Inflammatory macrophage (primary cell): ENCODE data around the gene SEPTIN5.
"Not testable (repeated sequence)": the region's sequence is repeated elsewhere in the genome, so short reads cannot be mapped to it uniquely, and the experiment has no call there.

Experiments used
- DNase-seq, 2 donors: peaks; one replicate each; pipeline ENCODE4 v3.0.0-alpha.2; 2020 to 2022
- total RNA-seq, 18 experiments: gene quantifications; one replicate each; lab custom pipeline; 2026; ENCODE audit warnings: mixed read lengths in 6 of 18, inconsistent platforms in 2 of 18; lab: John Stamatoyannopoulos, UW

SEPTIN5 gene
- 0 to 0.15 (median 0) reads per million in 18 experiments for total RNA-seq

DNA sequence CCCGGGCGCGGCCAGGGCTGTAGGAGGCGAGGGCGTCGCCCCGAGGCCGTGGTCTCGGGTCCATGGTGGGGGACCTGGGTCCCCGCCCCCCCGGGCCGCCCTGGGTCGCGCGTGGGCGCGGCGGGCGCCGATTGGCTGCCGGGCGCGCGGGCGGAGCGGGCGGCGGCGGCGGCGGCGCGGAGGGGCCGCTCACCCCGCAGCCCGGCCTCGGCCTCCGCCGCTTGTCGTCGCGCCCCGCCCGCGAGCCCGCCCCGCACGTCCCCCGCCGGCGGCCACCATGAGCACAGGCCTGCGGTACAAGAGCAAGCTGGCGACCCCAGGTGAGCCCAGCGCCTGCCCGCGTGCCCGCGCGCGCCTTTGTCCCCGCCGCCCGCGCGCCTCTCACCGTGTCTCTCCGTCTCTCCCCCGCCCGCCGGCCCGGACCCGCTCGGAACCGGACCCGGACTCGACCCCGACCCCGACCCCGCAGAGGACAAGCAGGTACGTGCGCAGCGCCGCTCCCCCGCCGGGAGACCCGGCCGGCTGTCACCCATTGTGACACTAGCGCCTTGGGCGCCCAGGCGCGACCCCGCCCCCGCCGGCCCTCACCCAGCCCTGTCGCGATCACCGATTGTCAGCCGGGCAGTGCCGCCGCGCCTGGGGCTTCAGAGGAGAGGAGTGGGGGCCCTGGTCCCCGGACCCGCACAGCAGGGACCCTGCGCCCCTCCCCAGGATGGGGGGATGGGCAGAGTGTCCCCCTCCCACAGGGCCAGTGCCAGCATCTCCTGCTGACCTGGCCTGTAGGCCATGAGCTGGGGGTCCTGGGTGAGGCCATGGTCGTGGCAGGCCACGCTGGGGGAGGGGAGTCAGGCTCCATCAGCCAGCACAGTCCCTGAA, at the start of gene SEPTIN5:
Gene SEPTIN5 (plus strand): TSS at position 192 of the 876 bp plus-strand sequence. CDS start 86 bp downstream, at position 278.
- DNase-seq, result no peak

DNA sequence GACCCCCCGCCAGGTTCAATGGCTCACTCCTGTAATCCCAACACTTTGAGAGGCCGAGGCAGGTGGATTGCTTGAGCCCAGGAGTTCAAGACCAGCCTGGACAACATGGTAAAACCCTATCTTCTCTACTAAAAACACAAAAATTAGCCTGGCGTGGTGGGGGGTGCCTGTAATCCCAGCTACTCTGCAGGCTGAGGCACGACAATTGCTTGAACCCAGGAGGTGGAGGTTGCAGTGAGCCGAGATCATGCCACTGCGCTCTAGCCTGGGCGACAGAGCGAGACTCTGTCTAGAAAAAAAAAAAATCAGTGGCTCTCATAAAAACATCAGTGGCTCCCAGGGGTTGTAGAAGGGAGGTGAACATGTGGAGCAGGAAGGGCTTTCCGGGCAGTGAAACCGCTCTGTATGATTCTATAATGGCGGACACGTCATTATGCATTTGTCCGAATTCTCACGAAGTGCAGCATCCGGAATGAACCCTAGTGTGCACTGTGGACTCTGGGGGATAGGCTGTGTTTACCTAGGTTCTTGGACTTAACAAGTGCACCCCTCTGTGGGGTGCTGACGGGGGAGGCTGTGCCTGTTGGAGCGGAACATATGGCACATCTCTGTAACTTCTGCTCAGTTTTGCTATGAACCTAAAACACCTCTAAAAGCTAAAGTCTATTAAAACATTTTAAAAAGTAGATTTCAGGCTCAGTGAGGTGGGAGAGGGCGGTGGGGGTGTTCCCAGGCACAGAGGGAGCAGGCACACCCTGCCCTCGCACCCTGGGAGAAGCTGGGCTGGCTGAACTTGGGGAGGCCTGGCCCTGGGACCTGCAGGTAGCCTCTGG, 49.1 kb upstream of the SEPTIN5 start:
- DNase-seq, result no peak

DNA sequence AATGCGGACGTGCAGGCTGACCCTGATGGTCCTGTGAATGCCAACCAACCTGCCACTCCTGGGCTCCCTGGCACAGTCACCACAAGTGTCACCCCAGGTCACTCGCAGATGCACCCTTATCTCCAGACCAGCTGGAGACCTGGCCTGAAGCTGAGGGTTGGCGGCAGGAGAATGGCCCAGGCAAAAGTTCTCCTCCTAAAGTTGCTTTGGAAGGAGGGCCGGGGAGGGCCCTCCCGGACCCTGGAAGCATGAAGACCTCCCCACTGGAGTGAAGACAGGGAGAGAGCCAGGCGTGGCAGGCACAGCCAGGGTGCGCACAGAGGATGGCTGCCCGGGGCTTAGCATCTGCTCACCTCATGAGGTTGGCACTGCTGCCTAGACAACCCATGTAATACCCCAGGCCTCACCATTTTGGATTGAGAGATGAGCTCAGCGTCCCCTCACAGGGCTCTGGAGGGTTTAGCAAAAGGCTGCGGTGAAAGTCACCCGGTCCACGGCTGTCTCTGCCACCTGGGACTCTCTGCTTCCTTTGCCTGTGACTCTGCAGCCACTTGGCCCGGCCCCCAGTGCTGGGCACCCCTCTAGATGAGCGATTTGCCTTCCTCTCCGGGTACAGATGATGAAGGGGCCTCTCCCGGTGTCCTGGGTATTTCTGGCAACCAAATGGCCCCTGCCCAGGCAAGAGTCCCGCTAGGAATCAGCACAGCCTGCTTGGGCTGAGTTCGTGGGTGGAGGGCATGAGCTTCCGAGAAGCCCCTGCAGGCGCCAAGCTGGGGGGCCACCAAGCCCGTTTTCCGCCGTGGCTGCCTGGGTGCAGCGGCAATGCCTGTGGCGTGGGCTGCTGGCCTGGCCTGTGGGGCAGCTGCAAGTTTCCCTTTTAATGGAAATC, 48.3 kb upstream of the SEPTIN5 start:
- DNase-seq, result no peak

DNA sequence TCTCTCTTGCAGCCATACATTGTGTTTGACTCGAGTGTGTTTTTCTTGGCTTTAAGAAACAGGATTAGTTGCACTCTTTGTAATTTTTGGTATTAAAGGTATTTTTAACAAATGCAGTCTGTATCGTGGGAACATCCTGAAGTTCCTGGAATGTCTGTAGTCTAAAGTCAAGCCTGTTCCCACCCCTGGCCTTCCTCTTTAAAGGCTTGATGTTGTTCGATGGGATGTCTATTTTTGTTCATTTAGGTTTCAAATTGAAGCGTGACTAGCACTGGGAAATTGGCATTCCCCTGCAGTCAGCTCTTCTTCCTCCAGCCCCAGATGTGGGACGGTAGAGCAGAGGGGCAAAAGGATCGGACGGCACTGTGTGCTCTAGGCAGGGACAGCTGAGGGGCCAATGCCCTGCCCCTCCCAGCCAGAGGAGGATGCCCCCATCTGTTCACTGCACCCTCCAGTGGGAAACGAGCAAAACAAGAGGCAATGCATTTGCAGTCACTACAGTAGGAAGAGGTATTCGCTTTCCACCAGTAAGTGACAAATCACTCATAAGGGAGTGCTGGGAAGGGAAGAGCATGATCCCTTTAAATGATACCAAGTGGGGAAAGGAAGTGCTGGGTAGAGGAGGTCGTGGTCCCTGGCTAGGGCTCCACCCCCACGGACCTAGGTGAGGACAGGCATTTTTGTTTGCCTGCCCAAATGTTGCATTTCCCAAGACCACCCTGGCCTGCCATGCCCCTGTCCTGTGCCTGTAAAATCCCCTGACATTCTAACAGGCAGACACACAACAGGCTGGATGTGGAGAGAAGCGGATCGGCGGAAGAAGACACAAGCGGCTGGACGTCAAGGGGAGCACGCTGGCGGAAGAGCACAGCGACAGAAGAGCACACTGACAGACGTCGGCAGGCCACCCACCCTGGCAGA, 47.4 kb upstream of the SEPTIN5 start:
- DNase-seq, result no peak

DNA sequence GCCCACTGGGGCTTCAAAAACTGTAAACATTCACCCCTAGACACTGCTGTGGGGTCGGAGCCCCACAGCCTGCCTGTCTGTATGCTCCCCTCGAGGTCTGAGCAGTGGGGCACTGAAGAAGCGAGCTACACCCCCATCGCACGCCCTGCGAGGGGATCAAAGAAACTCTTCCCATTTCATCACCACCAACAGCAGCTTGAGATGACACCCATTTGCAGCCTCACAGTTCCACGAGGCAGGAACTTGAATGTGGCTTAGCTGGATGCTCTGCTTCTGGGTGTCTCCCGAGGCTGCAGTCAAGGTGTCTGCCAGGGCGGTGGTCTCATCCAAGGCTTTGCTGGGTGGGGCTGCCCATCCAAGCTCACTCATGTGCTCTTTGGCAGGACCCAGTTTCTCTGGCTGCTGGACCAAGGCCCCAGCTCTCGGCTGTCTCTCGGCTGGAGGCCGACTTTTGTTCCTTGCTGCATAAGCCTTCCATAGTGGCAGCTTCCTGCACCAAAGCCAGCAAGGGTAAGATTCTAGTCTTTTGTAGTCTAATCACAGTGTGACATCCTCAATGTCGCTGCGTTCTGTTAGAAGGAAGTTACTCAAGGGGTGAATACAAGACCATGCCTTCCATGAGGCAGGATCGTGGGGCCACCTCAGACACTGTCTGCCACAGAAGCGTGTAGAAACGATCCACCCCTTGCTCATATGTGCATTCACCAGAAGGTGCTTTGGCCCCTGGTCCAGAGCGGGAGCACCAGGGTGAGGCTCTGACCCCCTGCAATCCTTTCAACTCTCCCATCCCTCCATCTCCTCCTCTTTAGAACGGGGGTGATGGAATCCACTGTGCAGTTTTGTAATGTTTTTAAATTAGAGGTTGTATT, 46.2 kb upstream of the SEPTIN5 start:
- DNase-seq, result no peak

DNA sequence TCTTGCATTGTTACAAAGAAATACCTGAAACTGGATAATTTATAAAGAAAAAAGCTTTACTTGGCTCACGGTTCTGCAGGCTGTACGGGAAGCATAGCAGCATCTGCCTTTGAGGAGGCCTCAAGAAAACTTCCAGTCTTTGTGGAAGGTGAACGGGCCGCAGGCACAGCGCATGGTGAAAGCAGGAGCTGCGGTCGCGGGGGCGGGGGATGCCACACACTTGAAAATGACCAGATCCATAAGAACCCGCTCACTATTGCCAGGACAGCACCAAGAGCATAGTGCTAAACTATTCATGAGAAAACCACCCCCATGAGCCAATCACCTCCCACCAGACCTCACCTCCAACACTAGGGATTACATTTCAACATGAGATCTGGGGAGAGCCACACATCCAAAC, 45.6 kb upstream of the SEPTIN5 start:
- DNase-seq, result no peak

DNA sequence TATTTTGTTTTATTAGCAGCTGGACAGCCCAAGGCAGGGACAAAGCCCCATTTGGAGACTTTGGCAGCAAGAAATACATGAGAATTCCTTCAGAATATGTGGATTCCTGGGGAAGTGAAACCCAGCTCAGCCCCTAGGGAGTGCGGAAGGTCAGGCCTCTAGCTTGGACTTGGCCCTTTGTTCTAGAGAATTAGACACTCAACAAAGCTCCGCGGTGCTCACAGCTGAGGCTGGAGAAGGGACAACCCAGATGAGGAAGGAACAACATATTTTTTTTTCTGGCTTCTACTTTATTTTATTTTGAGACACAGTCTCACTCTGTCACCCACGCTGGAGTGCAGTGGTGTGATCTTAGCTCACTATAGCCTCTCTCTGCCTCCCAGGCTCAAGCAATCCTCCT, 44.7 kb upstream of the SEPTIN5 start:
- no peak for DNase-seq

DNA sequence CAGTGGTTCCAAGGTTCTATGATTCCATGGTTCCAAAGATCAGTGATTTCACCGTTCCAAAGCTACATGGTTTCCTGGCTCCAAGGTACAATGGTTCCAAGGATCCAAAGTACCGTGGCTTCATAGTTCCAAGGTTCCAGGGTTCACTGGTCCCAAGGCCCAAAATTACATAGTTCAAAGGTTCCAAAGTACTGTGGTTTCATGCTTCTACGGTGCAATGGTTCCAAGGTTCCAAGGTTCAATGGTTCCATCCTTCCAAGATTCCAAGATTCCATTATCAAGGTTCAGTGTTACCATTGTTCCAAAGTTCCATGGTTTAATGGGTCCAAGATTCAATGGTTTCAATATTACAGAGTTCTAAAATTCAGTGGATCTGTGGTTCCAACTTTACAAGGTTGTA, 43.0 kb upstream of the SEPTIN5 start:
- no peak for DNase-seq

DNA sequence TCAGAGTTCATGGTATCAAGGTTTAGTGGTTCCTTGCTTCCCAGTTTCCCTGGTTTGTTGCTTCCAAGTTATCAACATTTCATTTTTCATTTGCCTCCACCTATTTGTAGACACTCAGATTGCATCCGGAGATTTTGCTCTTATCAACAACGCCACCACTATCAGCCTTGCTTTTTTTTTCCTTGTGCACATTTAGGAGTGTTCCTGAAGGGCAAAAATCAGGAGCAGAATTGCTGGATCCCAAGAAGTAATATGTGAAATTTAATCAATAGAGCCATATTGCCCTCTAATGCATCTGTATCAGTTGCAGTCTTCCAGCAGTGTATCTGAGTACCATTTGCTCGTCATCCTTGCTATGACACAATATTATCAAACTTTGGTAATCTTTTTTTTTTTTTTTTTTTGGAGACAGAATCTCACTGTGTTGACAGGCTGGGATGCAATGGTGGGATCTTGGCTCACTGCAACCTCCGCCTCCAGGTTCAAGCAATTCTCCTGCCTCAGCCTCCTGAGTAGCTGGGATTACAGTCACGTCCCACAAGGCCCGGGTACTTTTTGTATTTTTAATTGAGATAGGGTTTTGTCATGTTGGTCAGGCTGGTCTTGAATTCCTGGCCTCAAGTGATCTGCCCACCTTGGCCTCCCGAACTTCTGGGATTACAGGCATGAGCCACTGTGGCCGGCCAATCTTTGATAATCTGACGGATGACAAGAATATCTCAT, 42.1 kb upstream of the SEPTIN5 start:
- no peak for DNase-seq

DNA sequence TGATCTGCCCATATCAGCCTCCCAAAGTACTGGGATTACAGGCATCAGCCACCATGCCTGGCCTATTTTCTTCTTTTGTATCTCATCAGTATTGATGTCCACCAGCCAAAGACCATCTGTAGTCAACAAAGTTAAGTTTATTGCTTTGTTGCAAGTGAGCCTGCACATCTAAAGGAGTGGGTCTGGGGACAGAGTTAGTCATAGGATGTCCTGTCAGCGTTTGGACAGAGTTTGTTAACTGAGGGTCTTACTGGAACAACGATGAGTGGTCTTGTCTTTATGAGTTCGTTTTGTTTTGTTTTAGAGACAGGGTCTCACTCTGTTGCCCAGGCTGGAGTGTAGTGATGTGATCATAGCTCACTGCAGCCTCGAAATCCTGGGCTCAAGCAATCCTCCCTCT, 40.6 kb upstream of the SEPTIN5 start:
- no peak for DNase-seq

DNA sequence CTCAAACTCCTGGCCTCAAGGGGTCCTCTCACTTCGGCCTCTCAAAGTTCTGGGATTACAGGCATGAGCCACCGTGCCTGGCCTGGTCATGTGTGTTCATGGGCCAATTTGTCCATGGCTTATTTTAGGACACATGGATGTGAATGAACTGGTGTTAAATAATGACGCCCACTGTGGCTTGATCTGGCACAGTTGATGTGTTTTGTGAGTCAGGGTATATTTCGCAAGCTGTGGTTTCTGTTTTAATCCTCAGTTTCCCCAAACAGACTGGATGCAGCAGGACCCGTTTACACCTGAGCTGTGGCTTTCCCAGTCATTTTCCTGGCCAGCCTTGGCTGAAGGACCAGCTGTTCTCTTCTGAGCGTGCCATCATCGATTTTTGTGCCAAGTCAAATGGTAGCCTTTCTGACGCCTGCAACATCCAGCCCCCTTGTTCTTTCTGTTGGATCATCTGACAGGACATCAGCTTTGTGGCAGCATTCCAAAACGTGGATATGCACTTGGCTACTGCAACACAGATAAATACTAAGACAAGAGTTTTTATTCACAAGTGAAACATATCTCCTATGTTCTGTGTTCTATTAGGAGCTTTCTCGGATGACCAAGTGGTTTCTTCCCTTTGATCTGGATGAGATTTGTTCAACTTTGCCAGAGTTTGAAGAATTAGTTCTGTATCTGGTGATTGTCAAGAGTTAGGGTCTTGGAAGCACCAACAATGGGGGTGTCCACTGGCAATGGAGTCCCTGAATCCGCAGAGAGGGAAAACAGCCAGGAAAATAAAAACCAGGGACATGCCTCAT, 40.0 kb upstream of the SEPTIN5 start:
- no peak for DNase-seq

DNA sequence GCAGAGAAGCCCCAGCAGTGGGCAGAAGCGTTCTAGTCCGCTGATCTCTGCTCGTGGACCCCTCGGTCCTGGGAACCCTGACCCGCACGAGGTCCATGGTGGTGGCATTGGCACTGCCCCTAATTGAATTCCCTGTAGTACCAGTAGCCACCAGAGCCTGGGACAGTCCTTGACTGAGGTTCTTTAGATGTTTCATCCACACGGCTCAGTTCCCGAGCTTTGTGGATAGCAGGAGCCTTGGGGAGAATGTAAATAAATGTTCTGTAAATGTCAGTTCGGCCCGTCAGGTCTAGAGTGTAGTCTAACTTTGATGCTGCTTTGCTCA, 39.4 kb upstream of the SEPTIN5 start:
- no peak for DNase-seq

DNA sequence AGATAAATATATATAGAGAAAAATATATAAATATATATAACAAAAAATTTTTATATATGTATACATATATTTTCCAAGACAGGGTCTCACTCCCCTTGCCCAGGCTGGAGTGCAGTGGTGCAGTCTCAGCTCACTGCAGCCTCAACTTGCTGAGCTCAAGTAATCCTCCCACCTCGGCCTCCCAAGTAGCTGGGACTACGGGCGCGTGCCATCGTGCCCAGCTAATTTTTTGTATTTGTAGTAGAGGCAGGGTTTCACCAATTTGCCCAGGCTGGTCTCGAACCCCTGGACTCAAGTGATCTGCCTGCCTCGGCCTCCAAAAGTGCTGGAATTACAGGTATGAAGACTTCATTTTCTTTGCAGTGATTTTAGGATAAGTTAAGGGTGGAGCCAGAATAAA, 38.9 kb upstream of the SEPTIN5 start:
- no peak for DNase-seq

DNA sequence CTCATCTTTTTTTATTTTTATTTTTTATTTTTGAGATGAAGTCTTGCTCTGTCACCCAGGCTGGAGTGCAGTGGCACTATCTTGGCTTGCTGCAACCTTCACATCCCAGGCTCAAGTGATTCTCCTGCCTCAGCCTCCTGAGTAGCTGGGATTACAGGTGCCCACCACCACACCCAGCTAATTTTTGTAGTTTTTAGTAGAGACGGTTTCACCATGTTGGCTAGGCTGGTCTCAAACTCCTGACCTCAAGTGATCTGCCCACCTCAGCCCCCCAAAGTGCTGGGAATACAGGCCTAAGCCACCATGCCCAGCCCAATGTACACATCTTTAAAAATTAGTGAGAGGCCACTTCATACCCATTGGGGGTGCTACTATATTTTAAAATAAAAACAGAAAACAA, 37.9 kb upstream of the SEPTIN5 start:
- not testable (repeated sequence) for DNase-seq

DNA sequence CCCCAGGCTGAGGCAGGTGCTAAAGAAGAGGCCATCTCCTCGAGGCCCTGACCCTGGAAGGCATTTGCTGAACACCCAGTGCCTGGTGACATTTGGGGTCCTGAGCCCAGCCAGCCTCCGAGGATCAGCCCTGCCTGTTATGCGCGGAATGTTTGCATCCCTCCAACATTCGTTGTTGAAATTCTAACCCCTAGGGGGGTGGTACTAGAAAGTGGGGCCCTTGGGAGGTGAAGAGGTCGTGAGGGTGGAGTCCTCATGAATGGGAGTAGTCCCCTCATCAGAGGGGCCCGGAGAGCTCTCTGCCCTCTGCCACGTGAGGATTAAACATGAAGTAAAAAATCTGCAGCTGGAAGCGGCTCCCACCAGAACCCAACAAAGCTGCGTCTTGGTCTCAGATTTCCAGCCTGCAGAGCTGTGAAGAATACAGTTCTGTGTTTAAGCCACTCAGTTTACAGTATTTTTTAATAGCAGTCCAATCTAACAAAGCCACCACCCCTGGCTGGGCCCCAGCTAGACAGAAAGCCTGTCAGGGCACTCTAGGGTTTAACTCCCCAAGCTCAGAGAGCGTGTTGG, 35.3 kb upstream of the SEPTIN5 start:
- DNase-seq, result no peak

DNA sequence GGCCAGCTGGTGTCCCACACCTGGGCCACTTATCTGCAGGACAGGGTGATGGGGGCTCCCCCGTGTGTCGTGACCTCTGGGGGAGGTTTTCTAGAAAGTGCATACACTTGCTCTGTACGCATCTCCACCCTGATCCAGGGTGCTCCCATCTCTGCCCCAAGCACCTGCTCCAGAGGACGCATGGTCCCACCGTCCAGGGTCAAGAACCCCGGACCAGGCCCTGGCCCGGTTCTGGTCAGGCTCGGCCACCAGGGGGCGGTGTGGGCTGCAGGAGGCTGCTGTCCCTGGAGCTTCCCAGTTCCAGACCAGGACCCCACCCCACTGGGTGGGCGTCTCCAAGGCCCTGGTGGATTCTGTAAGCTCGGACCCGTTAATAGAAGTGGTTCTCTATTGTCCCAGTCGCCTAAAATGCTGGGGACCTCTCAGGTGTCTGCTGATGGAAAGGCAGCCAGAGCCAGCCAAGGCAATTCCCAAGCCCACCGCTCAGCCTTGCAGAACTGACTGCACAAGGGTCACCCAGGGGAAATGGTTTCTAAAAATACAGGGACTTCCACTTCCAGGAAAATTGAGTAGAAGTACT, 34.7 kb upstream of the SEPTIN5 start:
- peak; percentile 6 to 36 for DNase-seq

DNA sequence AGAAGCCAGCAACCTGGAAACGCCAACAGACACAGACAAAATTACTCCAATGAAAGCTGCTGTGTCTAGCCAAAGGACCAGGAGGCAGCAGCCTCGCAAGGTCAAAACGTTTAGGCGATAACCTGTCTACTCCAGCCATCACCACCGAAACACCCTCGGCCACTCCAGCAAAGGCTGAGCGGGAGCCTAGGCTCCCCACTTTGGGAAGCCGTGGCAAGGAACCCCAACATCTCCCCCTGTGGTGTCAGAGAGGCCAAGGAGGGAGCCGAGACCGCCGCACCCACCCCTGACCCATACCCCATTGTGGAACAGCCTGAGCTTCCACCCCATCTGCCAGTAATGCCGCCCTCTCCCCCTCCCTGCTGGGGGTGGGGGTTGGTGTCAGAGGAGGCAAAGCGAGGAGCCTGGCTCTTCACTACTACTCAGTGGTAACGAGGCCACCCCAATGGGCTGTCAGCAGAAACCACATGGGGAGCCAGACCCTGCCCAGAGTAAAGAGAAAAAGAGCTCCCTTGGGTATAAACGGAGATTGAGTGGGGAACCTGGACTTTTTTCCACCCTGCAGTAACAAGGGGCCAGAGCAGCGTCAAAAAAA, 33.9 kb upstream of the SEPTIN5 start:
- DNase-seq, result no peak
